ENCODE measurements around the gene PTPN1.

The PTPN1 gene

GRCh38 chr20:50546729-50547314, 36.6 kb downstream of the PTPN1 start:
- no peaks in the 10 kb centered on the region for H3K9me3 ChIP-seq (ENCODE audit: control insufficient read depth, insufficient read depth, low read depth, low read length)
- ChIA-PET POLR2A (no interaction called here), CTCF (interaction anchor here (0.6 to 1.0 kb wide), 2 partner anchors 22 to 622 kb away, joined by 3 to 5 read pairs; no protein-coding TSS in a partner anchor)
- H3K27ac ChIP-seq (ENCODE audit: extremely low read depth, low read depth, low read length): no peak overlapping the region
- peaks cover 3% of the 10 kb centered on the region; the same call in 1 of the 2 replicates for H3K4me1 ChIP-seq (ENCODE audit: control insufficient read depth, insufficient read depth, low read length)
- H3K36me3 ChIP-seq (ENCODE audit: control insufficient read depth in 2 of 2, insufficient read depth in 1 of 2, low read length in 2 of 2): peaks cover 4 to 5% of the 10 kb centered on the region in 2 experiments; a peak in 2 of 3 replicates
- H3K4me3 ChIP-seq (ENCODE audit: low read depth, low read length): no peak overlapping the region
- TF ChIP-seq PRDM1 (tag by site-specific recombination; IDR thresholded peaks at IDR 0.05) (peak; percentile 47; the same call in 1 of the 2 replicates), ZNF449 (tag by site-specific recombination; IDR thresholded peaks at IDR 0.05) (no peak)

GRCh38 chr20:50547964-50548363, 37.8 kb downstream of the PTPN1 start:
- CTCF ChIA-PET: interaction anchor here (0.6 to 1.0 kb wide), 4 partner anchors 15 to 39 kb away, joined by 3 to 5 read pairs (median 4); no protein-coding TSS in a partner anchor
- Histone ChIP-seq H3K4me1 (ENCODE audit: control insufficient read depth, insufficient read depth, low read length) (peaks cover 3% of the 10 kb centered on the region; the same call in 1 of the 2 replicates), H3K27ac (ENCODE audit: extremely low read depth, low read depth, low read length) (no peak overlapping the region), H3K9me3 (ENCODE audit: control insufficient read depth, insufficient read depth, low read depth, low read length) (no peaks in the 10 kb centered on the region), H3K4me3 (ENCODE audit: low read depth, low read length) (no peak overlapping the region), H3K36me3 (ENCODE audit: control insufficient read depth in 2 of 2, insufficient read depth in 1 of 2, low read length in 2 of 2) (peaks cover 4 to 5% of the 10 kb centered on the region in 2 experiments; a peak in 2 of 3 replicates)
- no peak for TF ChIP-seq WT1 (tag by site-specific recombination; IDR thresholded peaks at IDR 0.05)
- TF ChIP-seq ZBTB1 (tag by site-specific recombination; IDR thresholded peaks at IDR 0.05): no peak
- TF ChIP-seq, protein P1, sequence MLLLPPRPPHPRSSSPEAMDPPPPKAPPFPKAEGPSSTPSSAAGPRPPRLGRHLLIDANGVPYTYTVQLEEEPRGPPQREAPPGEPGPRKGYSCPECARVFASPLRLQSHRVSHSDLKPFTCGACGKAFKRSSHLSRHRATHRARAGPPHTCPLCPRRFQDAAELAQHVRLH (tag by site-specific recombination; IDR thresholded peaks at IDR 0.05): no peak
- TF ChIP-seq ZNF169 (tag by site-specific recombination; IDR thresholded peaks at IDR 0.05): no peak
- POLR2A ChIA-PET: no interaction called here

- no peaks in the 10 kb centered on the region for H3K9me3 ChIP-seq (ENCODE audit: control insufficient read depth, insufficient read depth, low read depth, low read length)
- H3K36me3 ChIP-seq (ENCODE audit: control insufficient read depth in 2 of 2, insufficient read depth in 1 of 2, low read length in 2 of 2): peaks cover 4 to 5% of the 10 kb centered on the region in 2 experiments; a peak in 2 of 3 replicates
- H3K4me3 ChIP-seq (ENCODE audit: low read depth, low read length): no peak overlapping the region
- TF ChIP-seq ZNF138 (tag by site-specific recombination; IDR thresholded peaks at IDR 0.05; ENCODE audit: borderline replicate concordance) (no peak), ZNF10 (tag by site-specific recombination; IDR thresholded peaks at IDR 0.05) (no peak), ZNF521 (tag by site-specific recombination; IDR thresholded peaks at IDR 0.05) (no peak), ZSCAN30 (tag by site-specific recombination; IDR thresholded peaks at IDR 0.05) (no peak), SP3 (tag by site-specific recombination; IDR thresholded peaks at IDR 0.05) (no peak), ZNF514 (tag by site-specific recombination; IDR thresholded peaks at IDR 0.05) (no peak), SALL2 (tag by site-specific recombination; IDR thresholded peaks at IDR 0.05; ENCODE audit: borderline replicate concordance) (no peak), HOXC10 (CRISPR knock-in tag; IDR thresholded peaks at IDR 0.05) (no peak), ZSCAN18 (tag by site-specific recombination; IDR thresholded peaks at IDR 0.05) (no peak)
- CTCF ChIA-PET: interaction anchor here (0.6 to 1.0 kb wide), 2 partner anchors 16 to 40 kb away, joined by 4 to 5 read pairs; no protein-coding TSS in a partner anchor
- H3K4me1 ChIP-seq (ENCODE audit: control insufficient read depth, insufficient read depth, low read length): peaks cover 3% of the 10 kb centered on the region; the same call in 1 of the 2 replicates
- no peak overlapping the region for H3K27ac ChIP-seq (ENCODE audit: extremely low read depth, low read depth, low read length)
- POLR2A ChIA-PET: no interaction called here
These were observed 38.2 kb downstream of the PTPN1 start for GRCh38 chr20:50548396-50548795.
